K562 (cell line): Measurements from ENCODE around the gene TCF19. TPM values are rescaled to one million over a fixed set of nuclear protein-coding genes. Genes with fewer than 3 reads are reported as not detected.

Experiments used
- ATAC-seq: fragments of 200-7000 bp; cut with Tn5 transposase; 3 replicates; pipeline ENCODE4 v1.9.1; 2020; ENCODE audit warnings: moderate library complexity
- BruUV-seq: library from RNA; stranded (reverse); fragments of 400-500 nt; replicated peaks from 2 replicates; lab custom pipeline; 2021; lab: Mats Ljungman, UMichigan
- CTCF ChIA-PET: fragments of 300-600 bp; formaldehyde crosslinking; extraction: SDS; loops from one replicate; lab custom pipeline; 2021; ENCODE audit warnings: low intra/inter-chr PET ratio; lab: Yijun Ruan, JAX
- POLR2A ChIA-PET: fragments of 300-600, 350-650 bp; sonication (Branson Sonifier 250); formaldehyde crosslinking; extraction: SDS; loops from one replicate; lab custom pipeline; 2021; ENCODE audit warnings: antibody characterized with exemption, inconsistent platforms; lab: Yijun Ruan, JAX
- DNase-seq, 4 experiments: peaks; one replicate each; pipeline versions ENCODE4 v3.0.0 to v3.0.0-alpha.2; 2011 to 2018; ENCODE audit warnings: low spot score in 3 of 4, mixed read lengths in 3 of 4; ENCODE audit errors: extremely low read depth in 1 of 4
- FAIRE-seq: peaks from 2 replicates; lab custom pipeline; 2011; peaks lifted over from hg19 to GRCh38; lab: Jason Lieb, UNC
- H2AFZ ChIP-seq: 2 replicates; pipeline ENCODE4 v1.6.0; 2011; ENCODE audit warnings: low read depth, low read length, control low read depth, inconsistent platforms
- H3K27ac ChIP-seq: fragments of 200-600 bp; 3 replicates; pipeline ENCODE4 v1.8.0; 2011; ENCODE audit warnings: low read depth, mild to moderate bottlenecking, control low read depth, inconsistent platforms, low read length, moderate library complexity, mixed read lengths; ENCODE audit errors: extremely low read depth
- H3K27me3 ChIP-seq, 2 experiments: fragments of 300-600 bp in 1 of 2; 2 replicates in 1 of 2; 3 replicates in 1 of 2; pipeline versions ENCODE4 v1.6.0 to v1.8.0; 2011; ENCODE audit warnings: inconsistent platforms in 2 of 2, low read length in 2 of 2, mild to moderate bottlenecking in 1 of 2, mixed read lengths in 1 of 2, moderate library complexity in 1 of 2; ENCODE audit not compliant: control insufficient read depth in 2 of 2, insufficient read depth in 2 of 2
- H3K36me3 ChIP-seq: fragments of 300-600 bp; 3 replicates; pipeline ENCODE4 v1.8.0; 2011; ENCODE audit warnings: mild to moderate bottlenecking, low read length, inconsistent platforms; ENCODE audit not compliant: control insufficient read depth, insufficient read depth
- H3K4me1 ChIP-seq, 2 experiments: fragments of 200-600 bp in 1 of 2; replicated peaks in 1 of 2; 2 replicates in 1 of 2; 3 replicates in 1 of 2; pipeline versions ENCODE4 v1.5.1 to v1.8.0; 2011; ENCODE audit warnings: inconsistent platforms in 2 of 2, low read length in 2 of 2, mild to moderate bottlenecking in 1 of 2, mixed read lengths in 1 of 2, moderate library complexity in 1 of 2; ENCODE audit not compliant: control insufficient read depth in 2 of 2, insufficient read depth in 2 of 2
- H3K4me2 ChIP-seq: 2 replicates; pipeline ENCODE4 v1.6.1; 2011; ENCODE audit warnings: low read length, control low read depth, inconsistent platforms, mixed read lengths; ENCODE audit not compliant: insufficient read depth
- H3K4me3 ChIP-seq: fragments of 200-600 bp; sonication (generic), shearing (Covaris generic); 2 replicates; pipeline ENCODE4 v1.5.1; 2016; ENCODE audit warnings: control low read depth, inconsistent platforms
- H3K79me2 ChIP-seq: fragments of 200-600 bp; 3 replicates; pipeline ENCODE4 v1.8.0; 2011; ENCODE audit warnings: low read length, inconsistent platforms; ENCODE audit not compliant: control insufficient read depth, insufficient read depth
- H3K9ac ChIP-seq, 2 experiments: 2 replicates each; pipeline versions ENCODE4 v1.6.0 to v1.6.1; 2011; ENCODE audit warnings: low read depth in 2 of 2, low read length in 2 of 2, control low read depth in 1 of 2, inconsistent platforms in 1 of 2, mild to moderate bottlenecking in 1 of 2, mixed read lengths in 1 of 2; ENCODE audit not compliant: insufficient read depth in 1 of 2
- H3K9me1 ChIP-seq: one replicate; pipeline ENCODE4 v1.6.0; 2011; ENCODE audit warnings: inconsistent platforms, mild to moderate bottlenecking, low read length, moderate library complexity; ENCODE audit not compliant: control insufficient read depth, insufficient read depth
- H3K9me3 ChIP-seq: replicated peaks from 2 replicates; pipeline ENCODE4 v1.5.1; 2011; ENCODE audit warnings: low read depth, low read length, inconsistent platforms; ENCODE audit not compliant: control insufficient read depth, insufficient read depth
- H4K20me1 ChIP-seq: replicated peaks from 2 replicates; pipeline ENCODE4 v1.6.1; 2011; ENCODE audit warnings: low read length, inconsistent platforms, mixed read lengths; ENCODE audit not compliant: control insufficient read depth, insufficient read depth
- ARID2 ChIP-seq: fragments of 450-650 bp; IDR thresholded peaks from 2 replicates; pipeline ENCODE4 v1.6.1; 2017; ENCODE audit warnings: antibody characterized with exemption, mild to moderate bottlenecking
- ARID3B ChIP-seq: fragments of 250-450 bp; sonication (Bioruptor Pico); IDR thresholded peaks from 2 replicates; pipeline ENCODE4 v1.4.0; 2020; ENCODE audit warnings: borderline replicate concordance
- ATF3 ChIP-seq, 2 experiments: fragments of 450-650 bp in 1 of 2; sonication (generic) in 1 of 2; formaldehyde crosslinking in 1 of 2; IDR thresholded peaks in 1 of 2; conservative IDR thresholded peaks in 1 of 2; 2 replicates each; pipeline versions ENCODE4 v1.6.1 to v1.8.1; 2016 to 2023; ENCODE audit warnings: mild to moderate bottlenecking in 2 of 2, moderate library complexity in 2 of 2, inconsistent platforms in 1 of 2, missing genetic modification reagents in 1 of 2
- GATA2 ChIP-seq: sonication (generic); formaldehyde crosslinking; IDR thresholded peaks from 2 replicates; pipeline ENCODE4 v1.4.0; 2020; ENCODE audit warnings: mild to moderate bottlenecking, missing genetic modification reagents
- KLF10 ChIP-seq: fragments of 250-450 bp; sonication (Bioruptor Pico); IDR thresholded peaks from 2 replicates; pipeline ENCODE4 v1.6.1; 2021; ENCODE audit warnings: matching md5 sums
- NFYB ChIP-seq: IDR thresholded peaks from 2 replicates; pipeline ENCODE4 v1.6.1; 2011; ENCODE audit warnings: mild to moderate bottlenecking, moderate library complexity; ENCODE audit not compliant: insufficient read length; ENCODE audit errors: extremely low read depth
- NR3C1 ChIP-seq: sonication (generic); formaldehyde crosslinking; IDR thresholded peaks from 2 replicates; pipeline ENCODE4 v1.8.1; 2022; ENCODE audit warnings: missing genetic modification reagents
- NUFIP1 ChIP-seq: fragments of 450-650 bp; IDR thresholded peaks from 2 replicates; pipeline ENCODE4 v1.6.1; 2018; ENCODE audit not compliant: partially characterized antibody
- PREB ChIP-seq: sonication (generic); formaldehyde crosslinking; IDR thresholded peaks from 2 replicates; pipeline ENCODE4 v1.8.1; 2023; ENCODE audit warnings: mild to moderate bottlenecking, missing genetic modification reagents
- SMARCE1 ChIP-seq: fragments of 450-650 bp; IDR thresholded peaks from 2 replicates; pipeline ENCODE4 v1.7.1; 2016; ENCODE audit warnings: mild to moderate bottlenecking
- ZNF707 ChIP-seq: fragments of 250-450 bp; sonication (Bioruptor Pico); conservative IDR thresholded peaks from 2 replicates; pipeline ENCODE4 v1.8.0; 2022; ENCODE audit warnings: inconsistent platforms, mild to moderate bottlenecking, moderate library complexity
- ZSCAN29 ChIP-seq: fragments of 450-650 bp; IDR thresholded peaks from 2 replicates; pipeline ENCODE4 v1.6.1; 2017
- WGBS: fragments of 100-300 bp; shearing (Covaris generic); methylation state at CpG from one replicate; pipeline ENCODE4 v1.1.6; 2016; ENCODE audit warnings: low coverage, mixed read lengths; ENCODE audit not compliant: insufficient coverage; ENCODE audit errors: missing lambda C conversion rate; 5-methylcytosine and 5-hydroxymethylcytosine counted together
- in situ Hi-C: fragments of 300-500 bp; cut with MboI; formaldehyde crosslinking; loops from 4 replicates; pipeline ENCODE4 v1.15.0; 2018; ENCODE audit warnings: inconsistent platforms, mixed read lengths
- intact Hi-C: fragments of 100-400 bp; cut with micrococcal nuclease; formaldehyde crosslinking; loops from 2 replicates; pipeline ENCODE4 v1.14.2; 2022
- polyA plus RNA-seq, 8 experiments: library from polyadenylated mRNA; depleted of rRNA in 4 of 8; stranded (reverse) in 5 of 8; unstranded in 3 of 8; fragments of >200 nt; fragmentation: Nextera tagmentation in 2 of 8; fragmentation: Illumina TruSeq in 1 of 8; extraction: Ambion mirVana in 2 of 8; extraction: Trizol in 1 of 8; gene quantifications; 2 replicates each; pipeline versions ENCODE4 v1.2.1 to v1.2.3, GENCODE V29; 2011 to 2014; ENCODE audit warnings: inconsistent platforms in 1 of 8, missing spikeins in 1 of 8
- total RNA-seq, 7 experiments: library from RNA; depleted of rRNA in 6 of 7; stranded (reverse); fragments of >200 nt in 6 of 7; fragmentation: Illumina TruSeq in 2 of 7; extraction: Trizol in 2 of 7; gene quantifications; 2 replicates each; pipeline versions ENCODE4 v1.2.1 to v1.2.3, GENCODE V29; 2011 to 2021; ENCODE audit warnings: low replicate concordance in 1 of 7

TCF19 gene
- total and polyA plus RNA-seq, 9 of the 15 experiments (the other 6 are each of a cell fraction or from before 2014, with no cell fraction given), result 4.2 to 42.5 (median 25.7) TPM

- H3K9me3 ChIP-seq, result no peaks in the 10 kb centered on the region
- H3K27ac ChIP-seq, result no peak overlapping the region
- DNase-seq (no peak), FAIRE-seq (no peak), ATAC-seq (no peak)
- no peak overlapping the region for H3K4me2 ChIP-seq
- peaks cover 0 to 4% of the 10 kb centered on the region in 2 experiments; a peak in 2 of 5 replicates for H3K4me1 ChIP-seq
- H3K9me1 ChIP-seq, result no peaks in the 10 kb centered on the region
- BruUV-seq, result no TSS peak
- H3K36me3 ChIP-seq, result peaks cover 51% of the 10 kb centered on the region; the same call in 2 of the 3 replicates
- H2AFZ ChIP-seq, result no peak overlapping the region
- POLR2A ChIA-PET, result interaction anchor here (0.6 to 2.6 kb wide), 7 partner anchors 11 to 235 kb away, joined by 3 to 7 read pairs (median 3); partner anchors contain the start of genes CCHCR1 and TCF19
- H3K4me3 ChIP-seq, result no peak overlapping the region
- CTCF ChIA-PET, result interaction anchor here (0.8 kb wide), 1 partner anchor 9 kb away, joined by 3 read pairs; no protein-coding TSS in a partner anchor
- intact Hi-C loops, result no loop called here
- H3K79me2 ChIP-seq, result no peaks in the 10 kb centered on the region
- H3K9ac ChIP-seq, result peak overlapping the region in 1 of 2 experiments; percentile 45; a peak in 1 of 4 replicates
- TF ChIP-seq ZSCAN29 (no peak), PREB (CRISPR knock-in tag) (no peak), NFYB (no peak), ARID2 (no peak), KLF10 (CRISPR knock-in tag) (no peak), ZNF707 (CRISPR knock-in tag) (no peak), ARID3B (CRISPR knock-in tag) (no peak), ATF3 (IDR thresholded peaks at IDR 0.05) (no peak), ATF3 (CRISPR knock-in tag; conservative IDR thresholded peaks at IDR 0.05) (no peak), NUFIP1 (no peak), NR3C1 (CRISPR knock-in tag) (no peak), SMARCE1 (no peak), GATA2 (CRISPR knock-in tag) (no peak)
- in situ Hi-C loops, result no loop called here
- H4K20me1 ChIP-seq, result no peaks in the 10 kb centered on the region; the same call in 1 of the 2 replicates
- WGBS, result 69% methylated on average over 7 of the region's 11 CpGs
- no peaks in the 10 kb centered on the region for H3K27me3 ChIP-seq
Observed at GRCh38 chr6:31144970-31145340, 13.4 kb upstream of the TCF19 start.
